Measurements from ENCODE around the gene COX6A2.

- TF ChIP-seq CTCF (conservative IDR thresholded peaks at IDR 0.05 in 1 of 2, IDR thresholded peaks at IDR 0.05 in 1 of 2; ENCODE audit: low read depth in 1 of 2, low read length in 2 of 2) (peak; percentile 53 to 80), EZH2 (IDR thresholded peaks at IDR 0.05; ENCODE audit: low read length, missing control alignments) (no peak)
These were observed 32.4 kb upstream of the COX6A2 start for GRCh38 chr16:31460582-31461002.

Data from fibroblast of lung (primary cell).